HepG2 (cell line): ENCODE data around the gene ATR. TPM values are rescaled to one million over a fixed set of nuclear protein-coding genes. Genes with fewer than 3 reads are reported as not detected.

Experiments used
- CENPX ChIP-seq: sonication (generic); formaldehyde crosslinking; IDR thresholded peaks from 2 replicates; pipeline ENCODE4 v1.9.0; 2021; ENCODE audit warnings: mild to moderate bottlenecking, missing genetic modification reagents, moderate library complexity
- HNF4A ChIP-seq: sonication (generic); formaldehyde crosslinking; IDR thresholded peaks from 2 replicates; pipeline ENCODE4 v1.4.0; 2020; ENCODE audit warnings: missing genetic modification reagents
- HOXA9 ChIP-seq: sonication (generic); formaldehyde crosslinking; IDR thresholded peaks from 2 replicates; pipeline ENCODE4 v1.8.1; 2022; ENCODE audit warnings: missing genetic modification reagents, mild to moderate bottlenecking, moderate library complexity, borderline replicate concordance
- MEF2D ChIP-seq: sonication (generic); formaldehyde crosslinking; IDR thresholded peaks from 2 replicates; pipeline ENCODE4 v1.5.1; 2020; ENCODE audit warnings: mild to moderate bottlenecking, missing genetic modification reagents
- MEIS1 ChIP-seq: sonication (generic); formaldehyde crosslinking; IDR thresholded peaks from 2 replicates; pipeline ENCODE4 v1.9.0; 2021; ENCODE audit warnings: mild to moderate bottlenecking, missing genetic modification reagents, moderate library complexity, borderline replicate concordance
- MTF2 ChIP-seq: sonication (generic); formaldehyde crosslinking; IDR thresholded peaks from 2 replicates; pipeline ENCODE4 v1.5.0; 2020; ENCODE audit warnings: missing genetic modification reagents, borderline replicate concordance
- MXI1 ChIP-seq: IDR thresholded peaks from 3 replicates; pipeline ENCODE4 v1.6.1; 2012; ENCODE audit warnings: low read depth, low read length, inconsistent platforms, borderline replicate concordance
- NBN ChIP-seq: fragments of 450-650 bp; conservative IDR thresholded peaks from 2 replicates; pipeline ENCODE4 v1.6.1; 2017
- NRL ChIP-seq: sonication (generic); formaldehyde crosslinking; IDR thresholded peaks from 2 replicates; pipeline ENCODE4 v1.5.0; 2020; ENCODE audit warnings: missing genetic modification reagents, mild to moderate bottlenecking, moderate library complexity, borderline replicate concordance
- U2AF1 ChIP-seq: fragments of 200-400 bp; formaldehyde crosslinking; optimal IDR thresholded peaks from 2 replicates; pipeline ENCODE3; 2017; ENCODE audit warnings: mild to moderate bottlenecking, low read depth, low read length
- XRCC5 ChIP-seq: fragments of 200-400 bp; formaldehyde crosslinking; optimal IDR thresholded peaks from 2 replicates; pipeline ENCODE3; 2017; ENCODE audit warnings: mild to moderate bottlenecking, low read length
- ZFP36L2 ChIP-seq: sonication (generic); formaldehyde crosslinking; IDR thresholded peaks from 2 replicates; pipeline ENCODE4 v1.4.0; 2020; ENCODE audit warnings: missing genetic modification reagents
- ZIK1 ChIP-seq: sonication (generic); formaldehyde crosslinking; IDR thresholded peaks from 2 replicates; pipeline ENCODE4 v1.5.0; 2020; ENCODE audit warnings: mild to moderate bottlenecking, low read depth, missing genetic modification reagents, borderline replicate concordance
- ZNF260 ChIP-seq: sonication (generic); formaldehyde crosslinking; IDR thresholded peaks from 2 replicates; pipeline ENCODE4 v1.4.0; 2020; ENCODE audit warnings: missing genetic modification reagents, low read depth, mild to moderate bottlenecking, borderline replicate concordance
- ZNF367 ChIP-seq: sonication (generic); formaldehyde crosslinking; IDR thresholded peaks from 2 replicates; pipeline ENCODE4 v1.4.0; 2020; ENCODE audit warnings: missing genetic modification reagents, borderline replicate concordance
- ZNF503 ChIP-seq: sonication (generic); formaldehyde crosslinking; IDR thresholded peaks from 2 replicates; pipeline ENCODE4 v1.4.0; 2020; ENCODE audit warnings: missing genetic modification reagents
- ZNF660 ChIP-seq: sonication (generic); formaldehyde crosslinking; IDR thresholded peaks from 2 replicates; pipeline ENCODE4 v1.5.1; 2020; ENCODE audit warnings: mild to moderate bottlenecking, low read depth, missing genetic modification reagents, borderline replicate concordance
- ZNF782 ChIP-seq: sonication (generic); formaldehyde crosslinking; IDR thresholded peaks from 2 replicates; pipeline ENCODE4 v1.4.0; 2020; ENCODE audit warnings: missing genetic modification reagents, mild to moderate bottlenecking, borderline replicate concordance
- ZSCAN29 ChIP-seq: sonication (generic); formaldehyde crosslinking; conservative IDR thresholded peaks from 2 replicates; pipeline ENCODE4 v1.4.0; 2020; ENCODE audit warnings: mild to moderate bottlenecking, missing genetic modification reagents
- polyA plus RNA-seq, 8 experiments: library from polyadenylated mRNA; depleted of rRNA in 3 of 8; stranded (reverse) in 7 of 8; unstranded in 1 of 8; fragments of >200 nt; fragmentation: Illumina TruSeq in 4 of 8; extraction: Trizol in 4 of 8; gene quantifications; 2 replicates each; pipeline versions ENCODE4 v1.2.1 to v1.2.3, GENCODE V29; 2011 to 2016; ENCODE audit warnings: low read depth in 4 of 8, missing spikeins in 1 of 8, mixed read lengths in 1 of 8; ENCODE audit not compliant: insufficient read depth in 1 of 8
- total RNA-seq, 5 experiments: library from RNA; depleted of rRNA; stranded (reverse); fragments of >200 nt; fragmentation: Illumina TruSeq; extraction: Trizol; gene quantifications; 2 replicates each; pipeline ENCODE4 v1.2.3, GENCODE V29; 2016; ENCODE audit warnings: low read depth in 1 of 5
- TF ChIP-seq, protein P1 (sequence below): sonication (generic); formaldehyde crosslinking; IDR thresholded peaks from 2 replicates; pipeline ENCODE4 v1.4.0; 2020; ENCODE audit warnings: mild to moderate bottlenecking, missing genetic modification reagents, borderline replicate concordance
- TF ChIP-seq, protein P2 (sequence below): IDR thresholded peaks from 2 replicates; pipeline ENCODE4 v1.6.1; 2012; ENCODE audit warnings: low read length, improper control_type of control experiment

Gene ATR
- total and polyA plus RNA-seq, 2 of the 13 experiments (the other 11 are each of a cell fraction or from before 2014, with no cell fraction given), result 6.6 to 17.0 TPM

DNA sequence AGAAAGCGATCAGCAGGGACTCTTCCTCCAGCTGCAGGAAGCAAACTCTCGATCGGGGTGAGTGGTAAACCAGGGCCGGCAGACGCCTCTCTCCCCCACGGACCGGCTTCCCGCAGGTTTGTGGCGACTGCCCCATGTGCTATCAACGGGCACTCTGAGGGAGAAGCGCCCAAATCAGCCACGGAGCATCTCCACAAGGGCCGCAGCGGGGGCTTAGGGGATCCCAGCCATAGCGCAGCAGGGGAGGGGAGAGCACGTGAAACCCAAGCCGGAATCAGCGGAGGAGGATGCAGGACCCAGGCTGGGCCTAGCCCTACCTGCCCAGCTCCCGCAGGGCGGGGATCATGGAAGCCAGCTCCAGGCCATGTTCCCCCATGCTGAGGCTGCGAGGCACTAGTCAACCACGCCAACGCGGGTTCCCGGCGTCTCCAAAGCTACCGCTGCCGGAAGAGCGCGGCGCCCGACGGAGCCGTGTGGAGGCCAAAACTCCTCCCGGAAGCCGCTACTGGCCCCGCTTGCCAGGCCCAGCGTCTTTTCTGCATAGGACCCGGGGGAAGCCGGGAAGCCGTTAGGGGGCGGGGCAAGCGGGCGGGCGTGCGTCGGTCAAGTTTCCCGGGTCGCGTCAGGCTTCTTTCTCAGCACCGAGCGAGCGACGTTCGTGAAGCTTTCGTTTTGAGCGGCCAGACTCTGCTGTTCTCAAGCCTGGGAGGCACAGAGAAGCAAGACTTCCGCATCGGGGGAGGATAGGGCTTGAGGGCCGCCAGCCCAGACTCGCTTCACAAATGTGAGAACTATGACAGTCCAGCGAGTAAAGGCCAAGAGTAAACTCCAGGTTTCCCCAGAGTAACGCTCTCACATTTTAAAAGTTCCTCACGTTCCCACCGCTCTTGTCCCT, at the start of gene ATR (continued):
- TF ChIP-seq MXI1 (peak; percentile 96), U2AF1 (peak; percentile 88), ZIK1 (CRISPR knock-in tag) (peak; percentile 87), ZNF260 (CRISPR knock-in tag) (no peak), ZNF503 (CRISPR knock-in tag) (peak; percentile 88), NRL (CRISPR knock-in tag) (peak; percentile 97; the same call in 1 of the 2 replicates), XRCC5 (peak; percentile 98), ZNF660 (CRISPR knock-in tag) (no peak), HOXA9 (CRISPR knock-in tag) (no peak; the same call in 1 of the 2 replicates), HNF4A (peak; percentile 39; the same call in 1 of the 2 replicates), MEF2D (CRISPR knock-in tag) (peak; percentile 82), ZSCAN29 (CRISPR knock-in tag) (peak; percentile 85; the same call in 1 of the 2 replicates), ZNF782 (CRISPR knock-in tag) (peak; percentile 96), CENPX (CRISPR knock-in tag) (no peak), NBN (no peak), ZFP36L2 (CRISPR knock-in tag) (no peak), MTF2 (CRISPR knock-in tag) (no peak), ZNF367 (CRISPR knock-in tag) (no peak), MEIS1 (peak; percentile 78; the same call in 1 of the 2 replicates)
- TF ChIP-seq, protein P1, sequence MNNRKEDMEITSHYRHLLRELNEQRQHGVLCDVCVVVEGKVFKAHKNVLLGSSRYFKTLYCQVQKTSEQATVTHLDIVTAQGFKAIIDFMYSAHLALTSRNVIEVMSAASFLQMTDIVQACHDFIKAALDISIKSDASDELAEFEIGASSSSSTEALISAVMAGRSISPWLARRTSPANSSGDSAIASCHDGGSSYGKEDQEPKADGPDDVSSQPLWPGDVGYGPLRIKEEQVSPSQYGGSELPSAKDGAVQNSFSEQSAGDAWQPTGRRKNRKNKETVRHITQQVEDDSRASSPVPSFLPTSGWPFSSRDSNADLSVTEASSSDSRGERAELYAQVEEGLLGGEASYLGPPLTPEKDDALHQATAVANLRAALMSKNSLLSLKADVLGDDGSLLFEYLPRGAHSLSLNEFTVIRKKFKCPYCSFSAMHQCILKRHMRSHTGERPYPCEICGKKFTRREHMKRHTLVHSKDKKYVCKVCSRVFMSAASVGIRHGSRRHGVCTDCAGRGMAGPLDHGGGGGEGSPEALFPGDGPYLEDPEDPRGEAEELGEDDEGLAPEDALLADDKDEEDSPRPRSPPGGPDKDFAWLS (CRISPR knock-in tag), result no peak
- TF ChIP-seq, protein P2, sequence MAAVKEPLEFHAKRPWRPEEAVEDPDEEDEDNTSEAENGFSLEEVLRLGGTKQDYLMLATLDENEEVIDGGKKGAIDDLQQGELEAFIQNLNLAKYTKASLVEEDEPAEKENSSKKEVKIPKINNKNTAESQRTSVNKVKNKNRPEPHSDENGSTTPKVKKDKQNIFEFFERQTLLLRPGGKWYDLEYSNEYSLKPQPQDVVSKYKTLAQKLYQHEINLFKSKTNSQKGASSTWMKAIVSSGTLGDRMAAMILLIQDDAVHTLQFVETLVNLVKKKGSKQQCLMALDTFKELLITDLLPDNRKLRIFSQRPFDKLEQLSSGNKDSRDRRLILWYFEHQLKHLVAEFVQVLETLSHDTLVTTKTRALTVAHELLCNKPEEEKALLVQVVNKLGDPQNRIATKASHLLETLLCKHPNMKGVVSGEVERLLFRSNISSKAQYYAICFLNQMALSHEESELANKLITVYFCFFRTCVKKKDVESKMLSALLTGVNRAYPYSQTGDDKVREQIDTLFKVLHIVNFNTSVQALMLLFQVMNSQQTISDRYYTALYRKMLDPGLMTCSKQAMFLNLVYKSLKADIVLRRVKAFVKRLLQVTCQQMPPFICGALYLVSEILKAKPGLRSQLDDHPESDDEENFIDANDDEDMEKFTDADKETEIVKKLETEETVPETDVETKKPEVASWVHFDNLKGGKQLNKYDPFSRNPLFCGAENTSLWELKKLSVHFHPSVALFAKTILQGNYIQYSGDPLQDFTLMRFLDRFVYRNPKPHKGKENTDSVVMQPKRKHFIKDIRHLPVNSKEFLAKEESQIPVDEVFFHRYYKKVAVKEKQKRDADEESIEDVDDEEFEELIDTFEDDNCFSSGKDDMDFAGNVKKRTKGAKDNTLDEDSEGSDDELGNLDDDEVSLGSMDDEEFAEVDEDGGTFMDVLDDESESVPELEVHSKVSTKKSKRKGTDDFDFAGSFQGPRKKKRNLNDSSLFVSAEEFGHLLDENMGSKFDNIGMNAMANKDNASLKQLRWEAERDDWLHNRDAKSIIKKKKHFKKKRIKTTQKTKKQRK, result no peak
